ENCODE data around the gene CIAO3.
"Not testable (repeated sequence)": the region's sequence is repeated elsewhere in the genome, so short reads cannot be mapped to it uniquely, and the experiment has no call there.

CIAO3 gene

DNA sequence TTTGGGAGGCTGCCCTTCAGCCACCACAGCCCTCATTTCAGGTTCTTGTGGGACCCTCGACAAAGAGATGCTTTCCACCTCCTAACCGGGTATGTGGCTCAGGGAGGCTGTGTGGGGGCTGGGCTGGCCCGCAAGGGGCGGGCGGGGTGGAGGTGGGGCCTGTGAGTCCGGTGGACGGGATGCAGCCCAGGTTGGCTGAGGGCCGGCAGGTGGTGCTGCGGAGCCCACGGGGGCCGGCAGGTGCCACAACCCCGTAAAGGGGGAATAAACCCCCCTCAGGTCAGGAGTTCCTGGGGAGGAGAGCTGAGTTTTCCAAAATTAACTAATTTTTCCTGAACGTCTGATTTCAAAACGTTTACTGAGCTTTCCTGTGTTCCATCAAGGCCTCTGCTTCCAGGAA, 4.9 kb upstream of the CIAO3 start:
- H3K4me3 ChIP-seq (ENCODE audit: low read length), result no peak overlapping the region
- no peak overlapping the region for H2AFZ ChIP-seq (ENCODE audit: low read depth, low read length)
- H3K36me3 ChIP-seq (ENCODE audit: insufficient read depth, low read length), result no peaks in the 10 kb centered on the region
- no peaks in the 10 kb centered on the region for H3K9me3 ChIP-seq (ENCODE audit: low read length)
- H3K27me3 ChIP-seq (ENCODE audit: insufficient read depth, low read length), result no peaks in the 10 kb centered on the region
- H3K4me1 ChIP-seq (ENCODE audit: insufficient read depth, low read length), result peaks cover 9% of the 10 kb centered on the region

DNA sequence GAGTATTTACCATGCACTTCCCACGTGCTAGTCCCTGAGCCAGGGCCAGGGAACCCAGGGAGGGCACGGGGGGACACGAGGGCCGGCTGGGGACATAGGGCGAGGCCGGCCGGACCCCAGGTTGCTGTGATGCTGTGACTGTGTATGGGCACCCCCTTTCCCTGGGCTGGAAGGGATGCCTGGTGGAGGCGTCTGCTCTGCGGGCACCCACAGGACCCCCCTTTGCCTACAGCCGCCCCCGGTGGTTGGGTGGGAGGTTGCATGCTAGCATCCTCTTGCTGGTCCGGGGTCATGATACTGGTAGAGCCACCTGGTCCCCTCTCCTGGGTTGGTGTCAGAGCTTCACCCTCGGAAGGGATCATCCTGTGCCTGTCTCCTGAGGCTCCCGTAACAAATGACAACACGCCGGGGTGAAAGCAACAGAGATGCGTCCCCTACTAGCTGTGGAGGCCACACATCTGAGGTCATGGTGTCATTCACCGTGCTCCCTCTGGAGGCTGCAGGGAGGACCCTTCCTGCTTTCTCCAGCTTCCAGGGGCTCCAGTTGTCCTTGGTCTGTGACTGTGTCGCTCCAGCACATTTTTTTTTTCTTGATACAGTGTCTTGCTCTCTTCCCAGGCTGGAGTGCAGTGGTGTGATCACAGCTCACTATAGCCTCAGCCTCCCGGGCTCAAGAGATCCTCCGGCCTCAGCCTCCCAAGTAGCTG, 3.1 kb upstream of the CIAO3 start:
- Histone ChIP-seq H3K36me3 (ENCODE audit: insufficient read depth, low read length) (no peaks in the 10 kb centered on the region), H2AFZ (ENCODE audit: low read depth, low read length) (no peak overlapping the region), H3K4me3 (ENCODE audit: low read length) (no peak overlapping the region), H3K27me3 (ENCODE audit: insufficient read depth, low read length) (no peaks in the 10 kb centered on the region), H3K4me1 (ENCODE audit: insufficient read depth, low read length) (peaks cover 11% of the 10 kb centered on the region), H3K9me3 (ENCODE audit: low read length) (no peaks in the 10 kb centered on the region)

DNA sequence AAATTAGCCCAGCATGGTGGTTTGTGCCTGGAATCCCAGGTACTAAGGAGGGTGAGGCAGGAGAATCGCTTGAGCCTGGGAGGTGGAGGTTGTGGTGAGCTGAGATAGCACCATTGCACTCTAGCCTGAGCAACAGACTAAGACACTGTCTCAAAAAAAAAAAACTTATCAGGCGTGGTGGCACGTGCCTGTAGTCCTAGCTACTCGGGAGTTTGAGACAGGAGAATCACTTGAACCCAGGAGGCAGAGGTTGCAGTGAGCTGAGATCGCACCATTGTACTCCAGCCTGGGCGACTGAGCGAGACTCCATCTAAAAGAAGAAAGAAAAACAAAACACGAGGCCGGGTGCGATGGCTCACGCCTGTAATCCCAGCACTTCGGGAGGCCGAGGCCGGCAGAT, 2.1 kb upstream of the CIAO3 start:
- H3K27me3 ChIP-seq (ENCODE audit: insufficient read depth, low read length); H3K4me3 ChIP-seq (ENCODE audit: low read length); H3K9me3 ChIP-seq (ENCODE audit: low read length); H2AFZ ChIP-seq (ENCODE audit: low read depth, low read length); H3K36me3 ChIP-seq (ENCODE audit: insufficient read depth, low read length): not testable (repeated sequence)
- peaks cover 11% of the 10 kb centered on the region for H3K4me1 ChIP-seq (ENCODE audit: insufficient read depth, low read length)

DNA sequence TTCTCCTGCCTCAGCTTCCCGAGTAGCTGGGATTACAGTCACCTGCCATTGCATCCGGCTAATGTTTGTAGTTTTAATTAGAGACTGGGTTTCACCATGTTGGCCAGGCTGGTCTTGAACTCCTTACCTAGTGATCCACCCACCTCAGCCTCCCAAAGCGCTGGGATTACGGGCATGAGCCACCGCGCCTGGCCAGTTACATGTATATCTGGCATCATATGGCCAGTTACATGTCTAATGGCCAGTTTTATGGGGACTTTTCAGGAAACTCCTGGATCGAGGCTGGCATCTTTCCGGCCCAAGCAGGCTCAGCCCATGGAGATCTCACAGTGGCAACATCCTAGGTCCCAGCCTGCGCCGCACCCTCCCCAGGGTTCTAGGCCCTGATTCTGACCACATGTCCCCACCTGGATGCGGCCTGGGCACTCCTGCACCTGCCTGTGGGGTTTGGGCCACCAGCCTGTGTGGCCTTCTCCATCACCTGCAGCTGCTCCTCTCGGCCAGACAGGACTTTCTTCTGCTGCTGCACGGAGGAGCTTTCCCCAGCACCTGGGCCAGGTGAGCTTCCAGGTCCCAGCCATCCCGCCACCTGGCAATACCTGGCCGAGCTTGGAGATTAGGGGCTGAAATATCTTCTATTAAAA, 1.3 kb upstream of the CIAO3 start:
- no peak overlapping the region for H3K4me3 ChIP-seq (ENCODE audit: low read length)
- H3K36me3 ChIP-seq (ENCODE audit: insufficient read depth, low read length), result peaks cover 9% of the 10 kb centered on the region
- no peaks in the 10 kb centered on the region for H3K9me3 ChIP-seq (ENCODE audit: low read length)
- peaks cover 11% of the 10 kb centered on the region for H3K4me1 ChIP-seq (ENCODE audit: insufficient read depth, low read length)
- no peaks in the 10 kb centered on the region for H3K27me3 ChIP-seq (ENCODE audit: insufficient read depth, low read length)
- H2AFZ ChIP-seq (ENCODE audit: low read depth, low read length), result no peak overlapping the region

DNA sequence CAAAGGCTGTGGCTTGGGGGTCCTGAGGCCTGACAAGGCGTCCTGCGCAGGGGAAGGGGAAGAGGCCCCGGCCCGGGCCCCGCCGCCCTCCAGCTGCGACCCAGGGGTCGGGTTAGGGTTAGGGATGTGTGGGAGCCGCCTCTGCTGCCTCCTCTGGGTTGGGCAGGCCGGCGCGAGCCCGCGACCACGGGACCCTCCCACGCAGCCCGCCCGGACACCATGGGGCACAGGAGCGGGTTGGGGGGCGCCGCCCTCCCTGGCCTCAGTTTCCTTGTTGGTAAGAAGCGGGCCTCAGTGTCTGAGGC, 386 bp downstream of the CIAO3 start:
- H3K4me1 ChIP-seq (ENCODE audit: insufficient read depth, low read length), result peaks cover 11% of the 10 kb centered on the region
- H3K9me3 ChIP-seq (ENCODE audit: low read length), result no peaks in the 10 kb centered on the region
- peak overlapping the region; percentile 75 for H2AFZ ChIP-seq (ENCODE audit: low read depth, low read length)
- H3K27me3 ChIP-seq (ENCODE audit: insufficient read depth, low read length), result no peaks in the 10 kb centered on the region
- peak overlapping the region; percentile 80 for H3K4me3 ChIP-seq (ENCODE audit: low read length)
- H3K36me3 ChIP-seq (ENCODE audit: insufficient read depth, low read length), result peaks cover 22% of the 10 kb centered on the region

DNA sequence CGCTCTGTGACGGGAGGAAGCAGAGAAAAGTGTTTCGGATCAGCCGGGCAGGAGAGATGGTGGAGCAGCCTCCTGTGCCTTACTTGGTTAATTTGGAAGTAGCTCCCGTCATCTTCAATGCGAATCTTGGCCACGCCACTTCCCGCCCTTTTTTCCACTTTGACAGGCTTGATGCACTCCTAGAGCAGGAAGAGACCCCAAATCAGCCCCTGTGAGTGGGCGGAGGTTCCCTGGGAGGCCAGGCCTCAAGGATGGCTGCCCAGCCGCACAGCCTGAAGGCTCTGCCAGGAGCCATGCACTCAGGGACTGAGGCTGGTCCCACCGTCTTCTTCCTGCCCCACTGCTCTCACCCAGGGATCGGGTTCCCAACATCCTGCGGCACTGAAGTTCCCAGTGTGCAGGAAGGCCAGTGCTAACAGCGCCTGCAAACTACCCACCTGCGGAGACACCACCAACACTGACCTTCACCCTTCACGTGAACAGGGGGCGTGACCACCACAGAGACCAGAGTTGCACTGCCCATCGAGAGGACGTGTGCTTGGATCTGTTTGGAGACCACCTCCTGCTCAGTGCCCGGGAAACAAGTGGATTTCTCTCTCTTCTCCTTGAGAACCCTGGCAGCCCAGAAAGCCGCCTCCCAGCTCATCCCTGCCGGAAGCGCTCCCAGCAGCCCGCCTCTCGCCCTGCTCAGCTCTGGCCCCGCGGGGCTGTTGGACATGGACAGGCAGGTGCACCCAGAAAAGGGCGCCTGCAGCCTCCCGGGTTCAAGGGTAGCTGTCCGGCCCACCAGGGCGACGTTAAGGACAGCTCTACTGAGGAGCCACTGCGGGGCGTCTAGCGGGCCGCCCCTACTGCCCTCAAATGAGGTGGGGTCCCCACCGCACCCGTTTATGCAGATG, 988 bp downstream of the CIAO3 start:
- H3K4me3 ChIP-seq (ENCODE audit: low read length), result peak overlapping the region; percentile 80
- H3K27me3 ChIP-seq (ENCODE audit: insufficient read depth, low read length), result no peaks in the 10 kb centered on the region
- H3K4me1 ChIP-seq (ENCODE audit: insufficient read depth, low read length), result peaks cover 11% of the 10 kb centered on the region
- H2AFZ ChIP-seq (ENCODE audit: low read depth, low read length), result peak overlapping the region; percentile 75
- H3K9me3 ChIP-seq (ENCODE audit: low read length), result no peaks in the 10 kb centered on the region
- H3K36me3 ChIP-seq (ENCODE audit: insufficient read depth, low read length), result peaks cover 27% of the 10 kb centered on the region

DNA sequence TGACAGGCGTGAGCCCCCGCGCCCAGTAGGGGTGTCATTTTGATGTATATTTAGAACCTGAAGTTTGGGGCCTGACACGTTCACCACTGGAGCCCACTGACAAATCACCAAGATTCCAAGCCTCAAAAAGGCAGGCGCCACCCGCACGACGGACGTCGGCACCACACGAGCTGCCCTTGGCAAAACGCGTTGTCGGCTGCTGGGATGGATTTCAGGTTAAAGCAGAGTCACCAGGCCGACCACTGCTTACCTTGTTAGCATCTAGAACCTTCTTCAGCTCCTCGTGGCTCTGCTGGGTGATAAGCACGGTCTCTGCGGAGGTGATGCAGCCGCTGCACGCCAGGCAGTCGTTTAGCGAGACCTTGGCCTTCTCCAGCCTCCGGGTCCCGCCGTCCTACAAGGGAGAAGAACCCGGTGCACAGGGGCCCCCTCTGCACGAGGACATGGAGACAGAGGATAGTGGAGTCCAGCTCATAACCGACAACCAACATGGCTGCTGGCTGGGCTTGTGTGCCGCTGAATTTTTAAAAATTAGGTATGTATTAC, 3.8 kb downstream of the CIAO3 start:
- Histone ChIP-seq H3K36me3 (ENCODE audit: insufficient read depth, low read length) (peaks cover 49% of the 10 kb centered on the region), H3K4me1 (ENCODE audit: insufficient read depth, low read length) (peaks cover 11% of the 10 kb centered on the region), H3K4me3 (ENCODE audit: low read length) (no peak overlapping the region), H3K27me3 (ENCODE audit: insufficient read depth, low read length) (no peaks in the 10 kb centered on the region), H3K9me3 (ENCODE audit: low read length) (no peaks in the 10 kb centered on the region), H2AFZ (ENCODE audit: low read depth, low read length) (no peak overlapping the region)

DNA sequence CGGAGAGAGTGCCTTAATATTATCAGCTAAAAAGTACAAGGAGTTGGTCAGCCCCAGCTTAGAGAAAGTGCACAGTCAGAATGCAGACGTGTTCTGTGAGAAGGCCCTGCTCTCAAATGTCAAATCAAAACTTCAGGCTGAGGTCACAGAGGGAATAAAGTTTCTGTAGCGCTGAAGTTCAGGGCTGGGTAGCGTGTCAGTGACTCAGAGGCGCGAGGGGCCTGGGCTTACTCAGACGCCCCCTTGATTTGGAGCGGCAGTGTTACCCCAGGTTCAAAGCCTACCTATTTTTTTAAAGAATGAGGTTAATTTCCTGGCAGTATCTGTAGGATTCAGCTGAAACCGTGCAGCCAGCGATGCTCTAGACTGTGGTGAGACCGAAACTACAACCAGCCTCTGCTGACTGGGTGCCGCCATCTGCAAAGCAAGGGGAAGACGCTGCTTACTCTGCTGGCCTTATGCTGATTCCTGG, 4.8 kb downstream of the CIAO3 start:
- no peaks in the 10 kb centered on the region for H3K27me3 ChIP-seq (ENCODE audit: insufficient read depth, low read length)
- peaks cover 49% of the 10 kb centered on the region for H3K36me3 ChIP-seq (ENCODE audit: insufficient read depth, low read length)
- H3K9me3 ChIP-seq (ENCODE audit: low read length), result no peaks in the 10 kb centered on the region
- H3K4me1 ChIP-seq (ENCODE audit: insufficient read depth, low read length), result peaks cover 8% of the 10 kb centered on the region
- no peak overlapping the region for H2AFZ ChIP-seq (ENCODE audit: low read depth, low read length)
- no peak overlapping the region for H3K4me3 ChIP-seq (ENCODE audit: low read length)

DNA sequence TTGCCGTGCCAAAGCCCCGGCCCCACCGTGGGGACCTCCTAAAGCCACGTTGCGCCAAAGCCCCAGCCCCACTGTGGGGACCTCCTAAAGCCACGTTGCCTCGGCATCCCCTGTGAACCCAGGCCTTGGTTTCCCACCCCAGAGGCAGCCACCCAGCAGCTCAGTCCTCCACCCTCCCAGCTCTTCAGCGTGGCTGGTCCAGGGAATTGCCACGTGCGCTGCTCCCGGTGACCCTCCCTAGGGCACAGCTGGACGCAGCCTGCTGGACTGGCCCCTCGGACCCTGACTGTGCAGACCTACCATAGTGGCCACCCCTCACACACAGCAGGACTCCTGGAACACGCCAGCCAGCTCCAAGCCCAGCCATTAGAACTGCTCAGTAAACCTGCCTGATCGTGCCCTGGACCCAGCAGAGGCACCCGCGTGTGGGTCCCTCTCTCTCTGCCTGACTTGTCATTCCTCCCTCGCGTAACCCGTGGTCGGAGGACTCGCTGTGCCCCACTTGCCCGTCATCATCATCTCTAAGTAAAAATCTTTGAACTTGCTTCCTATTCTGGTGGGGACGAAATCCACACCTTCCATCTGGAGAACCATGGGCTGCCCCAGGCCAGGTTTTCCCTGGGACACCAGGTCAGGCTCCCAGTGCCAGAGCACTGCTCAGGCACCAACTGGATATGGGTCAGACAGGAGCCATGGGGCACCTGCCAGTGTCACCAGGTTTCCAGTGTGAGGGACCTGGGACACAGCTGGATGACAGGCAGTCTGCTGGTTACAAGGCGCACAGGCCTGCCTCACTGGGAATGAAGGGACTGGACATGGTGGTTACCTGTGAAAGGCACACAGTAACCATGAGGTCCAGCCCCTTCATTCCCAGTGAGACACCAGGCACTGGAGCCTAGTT, 5.6 kb downstream of the CIAO3 start:
- Histone ChIP-seq H3K36me3 (ENCODE audit: insufficient read depth, low read length) (peaks cover 51% of the 10 kb centered on the region), H2AFZ (ENCODE audit: low read depth, low read length) (no peak overlapping the region), H3K27me3 (ENCODE audit: insufficient read depth, low read length) (no peaks in the 10 kb centered on the region), H3K4me1 (ENCODE audit: insufficient read depth, low read length) (peaks cover 8% of the 10 kb centered on the region), H3K4me3 (ENCODE audit: low read length) (no peak overlapping the region), H3K9me3 (ENCODE audit: low read length) (no peaks in the 10 kb centered on the region)

DNA sequence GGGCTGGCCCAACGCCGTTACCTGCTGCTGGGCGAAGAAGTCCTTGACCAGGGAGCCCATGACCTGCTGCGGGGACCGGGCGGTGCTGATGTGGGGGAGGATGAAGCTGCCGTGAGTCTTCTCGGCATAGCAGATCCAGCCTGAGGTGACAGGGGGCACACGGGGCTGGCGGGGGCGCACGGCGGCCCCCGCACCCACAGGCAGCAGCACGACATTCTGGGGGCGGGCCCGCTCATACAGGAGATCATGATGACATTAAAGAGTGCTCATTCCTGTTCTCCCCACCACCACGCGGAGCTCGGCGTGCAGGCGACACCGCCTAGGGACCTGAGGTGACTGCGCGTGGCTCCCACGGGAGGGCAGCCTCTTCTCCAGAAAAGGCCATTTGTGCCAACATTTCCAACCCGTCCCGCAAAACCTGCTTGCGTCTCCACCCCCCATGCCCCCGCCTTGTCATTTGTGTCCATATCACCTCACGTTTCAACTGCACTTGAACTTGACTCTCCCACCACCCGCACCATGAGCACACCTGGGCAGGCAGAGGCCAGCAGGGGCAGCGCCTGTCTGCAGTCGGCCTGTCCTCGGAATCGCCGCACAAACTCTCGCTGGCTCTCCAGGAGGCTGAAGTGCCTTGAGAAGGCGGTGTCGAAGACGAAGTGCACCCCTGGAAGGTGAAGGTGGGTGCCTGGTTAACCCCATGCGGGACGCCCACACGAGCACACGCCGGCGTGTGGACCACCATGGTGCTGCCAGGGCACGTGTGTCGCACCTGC, 6.4 kb downstream of the CIAO3 start:
- Histone ChIP-seq H2AFZ (ENCODE audit: low read depth, low read length) (no peak overlapping the region), H3K27me3 (ENCODE audit: insufficient read depth, low read length) (no peaks in the 10 kb centered on the region), H3K4me1 (ENCODE audit: insufficient read depth, low read length) (peaks cover under 1% of the 10 kb centered on the region), H3K9me3 (ENCODE audit: low read length) (no peaks in the 10 kb centered on the region), H3K36me3 (ENCODE audit: insufficient read depth, low read length) (peaks cover 51% of the 10 kb centered on the region), H3K4me3 (ENCODE audit: low read length) (no peak overlapping the region)

DNA sequence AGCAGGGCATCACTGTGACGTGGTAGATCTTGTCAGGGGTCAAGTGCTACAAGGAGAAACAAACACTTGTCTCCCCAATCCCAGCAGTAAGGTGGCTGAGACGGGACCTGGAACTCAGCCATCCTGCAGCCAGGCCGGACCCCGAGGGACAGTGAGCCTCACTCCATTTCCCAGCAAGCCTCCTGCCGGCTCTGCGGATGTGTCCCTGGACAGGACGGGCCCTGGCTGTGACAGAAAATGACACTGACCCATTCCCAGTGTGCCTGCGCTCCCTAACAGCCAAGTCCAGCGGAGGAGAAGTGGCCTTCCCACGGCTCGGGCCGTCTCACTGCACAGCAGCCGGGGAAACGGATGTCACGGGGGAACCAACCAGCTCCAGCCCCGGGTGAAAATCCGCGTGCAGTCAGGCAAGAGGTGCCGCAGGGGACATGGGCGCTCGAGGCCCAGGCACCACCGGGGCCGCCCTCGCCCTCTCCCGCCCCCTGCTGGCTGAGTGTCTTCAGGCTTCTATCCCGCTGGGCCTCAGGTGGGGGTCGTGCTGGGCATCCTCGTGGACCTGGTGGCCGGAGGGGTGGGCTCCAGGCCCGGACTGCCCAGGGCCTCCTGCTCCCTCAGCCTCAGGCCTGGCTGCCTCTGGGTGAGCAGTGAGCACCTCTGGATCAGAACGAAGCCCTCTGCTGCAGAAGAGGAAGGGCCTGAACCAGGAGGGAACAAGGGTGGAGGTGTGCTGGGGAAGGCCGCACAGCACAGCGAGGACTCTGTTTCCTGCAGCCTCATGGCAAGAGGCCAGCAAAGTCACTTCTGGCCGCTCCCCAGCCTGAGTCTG, 7.2 kb downstream of the CIAO3 start:
- H3K9me3 ChIP-seq (ENCODE audit: low read length), result no peaks in the 10 kb centered on the region
- H3K27me3 ChIP-seq (ENCODE audit: insufficient read depth, low read length), result no peaks in the 10 kb centered on the region
- H2AFZ ChIP-seq (ENCODE audit: low read depth, low read length), result no peak overlapping the region
- peaks cover 51% of the 10 kb centered on the region for H3K36me3 ChIP-seq (ENCODE audit: insufficient read depth, low read length)
- H3K4me1 ChIP-seq (ENCODE audit: insufficient read depth, low read length), result peaks cover 1% of the 10 kb centered on the region
- H3K4me3 ChIP-seq (ENCODE audit: low read length), result no peak overlapping the region
